ENCODE results near the gene MMD. TPM values are rescaled to one million over a fixed set of nuclear protein-coding genes. Genes with fewer than 3 reads are reported as not detected.

MMD gene
- total RNA-seq, 4 donors from 2014 or later, result 18.0 to 37.9 (median 29.1) TPM

- peaks cover 0 to 9% (median 0%) of the 10 kb centered on the region in 3 donors for H3K4me1 ChIP-seq
- no peak for TF ChIP-seq POLR2AphosphoS5 (IDR thresholded peaks at IDR 0.05)
- no peak for TF ChIP-seq POLR2A (IDR thresholded peaks at IDR 0.05)
- TF ChIP-seq EP300 (IDR thresholded peaks at IDR 0.05), result no peak
- no peak for TF ChIP-seq CTCF (IDR thresholded peaks at IDR 0.05)
- H3K27me3 ChIP-seq, result no peaks in the 10 kb centered on the region
- no peak for ATAC-seq
- no CpG with 5 or more reads among the region's 1 CpG for WGBS, 2 donors (ENCODE audit: low coverage in 1 of 2)
- H3K4me3 ChIP-seq, result no peak overlapping the region
- peaks cover 0 to 6% (median 0%) of the 10 kb centered on the region in 3 donors for H3K9me3 ChIP-seq
- no peaks in the 10 kb centered on the region for H3K36me3 ChIP-seq
- no peak overlapping the region for H3K27ac ChIP-seq
Measured at GRCh38 chr17:55346658-55347057, 75.0 kb downstream of the MMD start.

- 100% methylated on average over 1 of the region's 1 CpG for WGBS, 2 donors (ENCODE audit: low coverage in 1 of 2)
Measured at GRCh38 chr17:55345132-55345531, 76.5 kb downstream of the MMD start.

GRCh38 chr17:55344514-55344997, 77.1 kb downstream of the MMD start:
- Histone ChIP-seq H3K36me3 (no peaks in the 10 kb centered on the region), H3K4me3 (no peak overlapping the region), H3K9me3 (peaks cover 0 to 6% (median 0%) of the 10 kb centered on the region in 3 donors), H3K27ac (no peak overlapping the region), H3K4me1 (peaks cover 0 to 9% (median 3%) of the 10 kb centered on the region in 3 donors), H3K27me3 (no peaks in the 10 kb centered on the region)
- TF ChIP-seq POLR2AphosphoS5 (IDR thresholded peaks at IDR 0.05) (no peak), EP300 (IDR thresholded peaks at IDR 0.05) (no peak), POLR2A (IDR thresholded peaks at IDR 0.05) (no peak), CTCF (IDR thresholded peaks at IDR 0.05) (no peak)
- no peak for ATAC-seq
- 94 to 100% methylated on average over 2 to 3 of the region's 3 CpGs for WGBS, 2 donors (ENCODE audit: low coverage in 1 of 2)

More at GRCh38 chr17:55345132-55345531, 76.5 kb downstream of the MMD start:
- Histone ChIP-seq H3K4me3 (no peak overlapping the region), H3K36me3 (no peaks in the 10 kb centered on the region), H3K4me1 (peaks cover 0 to 9% (median 3%) of the 10 kb centered on the region in 3 donors), H3K9me3 (peaks cover 0 to 6% (median 0%) of the 10 kb centered on the region in 3 donors), H3K27ac (no peak overlapping the region), H3K27me3 (no peaks in the 10 kb centered on the region)
- TF ChIP-seq CTCF (IDR thresholded peaks at IDR 0.05) (no peak), POLR2AphosphoS5 (IDR thresholded peaks at IDR 0.05) (no peak), EP300 (IDR thresholded peaks at IDR 0.05) (no peak), POLR2A (IDR thresholded peaks at IDR 0.05) (no peak)
- no peak for ATAC-seq

- Histone ChIP-seq H3K4me1 (peaks cover 0 to 6% (median 3%) of the 10 kb centered on the region in 3 donors), H3K9me3 (peaks cover 0 to 6% (median 0%) of the 10 kb centered on the region in 3 donors), H3K4me3 (no peak overlapping the region), H3K27me3 (no peaks in the 10 kb centered on the region), H3K27ac (no peak overlapping the region), H3K36me3 (no peaks in the 10 kb centered on the region)
- 72 to 83% methylated on average over 3 of the region's 4 CpGs for WGBS, 2 donors (ENCODE audit: low coverage in 1 of 2)
- TF ChIP-seq POLR2AphosphoS5 (IDR thresholded peaks at IDR 0.05), result no peak
- no peak for ATAC-seq
Measured at GRCh38 chr17:55343900-55344513, 77.6 kb downstream of the MMD start.

GRCh38 chr17:55342800-55343585, 78.6 kb downstream of the MMD start:
- 60 to 72% methylated on average over 5 of the region's 6 CpGs for WGBS, 2 donors (ENCODE audit: low coverage in 1 of 2)
- no peak overlapping the region for H3K4me3 ChIP-seq

More at GRCh38 chr17:55342800-55343585, 78.6 kb downstream of the MMD start:
- Histone ChIP-seq H3K4me1 (peaks cover 0 to 3% (median 0%) of the 10 kb centered on the region in 3 donors), H3K36me3 (no peaks in the 10 kb centered on the region), H3K9me3 (peaks cover 0 to 6% (median 0%) of the 10 kb centered on the region in 3 donors), H3K27me3 (no peaks in the 10 kb centered on the region), H3K27ac (no peak overlapping the region)
- no peak for ATAC-seq
- TF ChIP-seq CTCF (IDR thresholded peaks at IDR 0.05), result no peak

Other genes with a start within 250 kb of the MMD start
- 100 to 1,000 TPM in 3 of 4 donors, 10 to 100 TPM in 1; 59.4 to 186 (median 126) TPM for gene HLF, start 156.9 kb downstream of the MMD start, total RNA-seq
- gene SMIM36, start 89.6 kb upstream of the MMD start, total RNA-seq, result not detected